GM18520 (cell line): ENCODE data around the gene HCAR2.
"Not testable (repeated sequence)": the region's sequence is repeated elsewhere in the genome, so short reads cannot be mapped to it uniquely, and the experiment has no call there.

Experiments used
- ATAC-seq: cut with Tn5 transposase; IDR thresholded peaks from one replicate; pipeline ENCODE4 v1.9.1; 2021; ENCODE audit not compliant: unreplicated experiment

HCAR2 gene

DNA sequence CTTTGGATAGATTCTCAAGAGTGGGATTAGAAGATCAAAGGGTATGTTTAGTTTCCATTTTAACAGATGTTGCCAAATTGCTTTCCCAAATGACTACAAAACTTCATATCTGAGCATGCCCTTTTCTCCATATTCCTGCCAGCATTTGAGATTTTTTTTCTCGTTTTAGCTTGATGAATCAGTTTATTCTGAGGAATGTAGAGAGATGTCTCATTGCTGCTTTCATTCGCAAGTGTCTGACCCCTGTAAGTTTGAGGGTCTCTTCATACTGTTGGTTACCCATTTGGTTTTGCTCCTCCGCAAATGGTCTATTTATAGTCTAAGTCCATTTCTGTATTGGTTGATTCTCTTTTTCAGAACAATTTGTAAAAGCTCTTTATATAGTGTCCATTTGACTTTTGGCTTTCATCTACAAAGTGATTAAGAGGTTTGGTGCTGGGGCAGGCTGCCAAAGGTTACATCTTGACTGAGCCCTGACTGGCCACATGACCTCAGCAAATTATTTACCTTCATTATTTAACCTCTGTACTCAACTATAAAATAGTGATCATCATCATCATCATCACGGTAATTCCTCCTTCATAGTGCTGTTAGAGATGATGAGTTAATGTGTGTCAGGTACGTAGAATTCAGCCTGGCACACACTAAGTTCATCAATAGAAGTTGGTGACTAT, 33.6 kb downstream of the HCAR2 start:
- no peak for ATAC-seq

DNA sequence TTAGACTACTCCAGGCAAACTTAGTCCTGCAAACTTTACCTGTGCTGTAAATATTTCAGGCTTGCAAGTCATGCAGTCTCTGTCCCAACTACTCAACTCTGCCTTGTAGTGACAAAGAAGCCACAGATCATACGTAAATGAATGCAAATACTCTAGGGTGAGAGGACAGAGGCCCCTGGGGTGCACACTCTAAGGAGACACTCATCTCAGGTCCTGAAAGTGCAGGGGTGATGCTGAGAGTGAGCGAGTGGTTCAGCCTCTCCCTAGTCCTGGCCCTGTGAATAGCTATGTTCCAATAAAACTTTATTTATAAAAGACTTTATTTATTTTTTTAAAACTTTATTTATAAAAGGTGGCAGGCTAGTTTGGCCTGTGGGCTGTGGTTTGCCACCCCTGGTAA, 34.9 kb downstream of the HCAR2 start:
- ATAC-seq: no peak

GRCh38 chr12:122665759-122666158, 37.4 kb downstream of the HCAR2 start:
- no peak for ATAC-seq

DNA sequence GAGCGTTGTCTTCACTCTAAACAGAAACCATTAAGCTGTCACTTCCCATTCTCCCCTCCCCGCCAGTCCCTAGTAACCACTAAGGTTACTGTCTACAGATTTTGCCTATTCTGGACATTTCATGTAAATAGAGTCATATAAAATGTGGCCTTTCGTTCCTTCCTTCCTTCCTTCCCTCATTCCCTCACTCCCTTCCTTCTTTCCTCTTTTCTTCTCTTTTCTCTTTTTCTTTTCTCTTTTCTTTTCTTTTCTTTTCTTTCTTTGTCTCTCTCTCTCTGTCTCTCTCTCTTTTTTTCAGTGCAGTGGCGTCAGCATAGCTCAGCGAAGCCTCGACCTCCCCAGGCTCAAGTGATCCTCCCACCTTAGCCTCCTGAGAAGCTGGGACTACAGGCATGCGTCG, 37.8 kb downstream of the HCAR2 start:
- no peak for ATAC-seq

DNA sequence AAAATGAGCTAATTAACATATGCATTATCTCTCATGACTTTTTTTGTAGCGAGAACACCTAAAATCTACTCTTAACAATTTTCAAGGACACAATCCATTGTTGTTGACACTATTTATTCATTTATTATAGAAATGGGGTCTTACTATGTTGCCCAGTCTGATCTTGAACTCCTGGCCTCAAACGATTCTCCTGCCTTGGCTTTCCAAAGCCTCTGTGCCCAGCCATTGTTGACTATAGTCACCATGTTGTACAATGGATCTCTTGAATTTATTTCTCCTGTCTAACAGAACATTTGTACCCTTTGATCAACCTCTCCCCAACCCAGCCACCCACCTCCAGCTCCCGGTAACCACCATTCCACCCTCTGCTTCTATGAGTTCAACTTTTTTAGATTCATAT, 41.2 kb downstream of the HCAR2 start:
- ATAC-seq: no peak

GRCh38 chr12:122661246-122661645, 41.9 kb downstream of the HCAR2 start:
- no peak for ATAC-seq

DNA sequence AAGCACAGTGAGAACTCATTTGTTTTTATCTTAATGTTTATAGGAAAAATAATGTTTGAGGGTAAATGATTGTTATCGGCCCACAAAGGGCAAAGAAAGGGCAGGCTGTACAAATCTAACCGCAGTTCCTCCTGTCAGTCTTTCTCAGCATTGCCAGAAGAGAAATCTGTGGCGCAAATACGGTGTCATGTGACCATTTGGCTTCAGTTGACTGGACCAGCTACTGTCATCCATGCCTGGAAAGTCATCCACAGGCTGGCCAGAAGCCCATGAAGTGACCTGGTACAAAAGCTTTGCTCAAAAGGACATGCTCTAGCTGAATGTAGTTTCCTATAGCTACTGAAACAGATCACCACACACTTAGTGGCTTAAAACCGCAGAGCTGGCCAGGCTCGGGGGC, 43.6 kb downstream of the HCAR2 start:
- ATAC-seq: no peak

DNA sequence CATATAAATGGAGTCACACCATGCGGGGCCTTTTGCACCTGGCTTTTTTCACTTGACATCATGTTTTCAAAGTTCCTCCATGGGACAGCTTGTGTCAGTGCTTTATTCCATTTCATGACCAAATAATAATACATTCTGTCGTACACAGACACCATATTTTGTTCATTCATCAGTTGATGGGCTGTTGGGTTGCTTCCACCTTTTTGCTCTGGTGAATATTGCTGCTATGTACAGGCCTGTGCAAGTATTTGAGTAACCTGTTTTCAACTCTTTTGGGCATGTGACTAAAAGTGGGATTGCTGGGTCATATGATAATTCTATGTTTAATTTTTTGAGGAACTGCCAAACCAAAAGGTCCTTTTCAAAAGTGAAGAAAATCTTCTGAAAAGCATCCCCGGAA, 46.9 kb downstream of the HCAR2 start:
- ATAC-seq: no peak

DNA sequence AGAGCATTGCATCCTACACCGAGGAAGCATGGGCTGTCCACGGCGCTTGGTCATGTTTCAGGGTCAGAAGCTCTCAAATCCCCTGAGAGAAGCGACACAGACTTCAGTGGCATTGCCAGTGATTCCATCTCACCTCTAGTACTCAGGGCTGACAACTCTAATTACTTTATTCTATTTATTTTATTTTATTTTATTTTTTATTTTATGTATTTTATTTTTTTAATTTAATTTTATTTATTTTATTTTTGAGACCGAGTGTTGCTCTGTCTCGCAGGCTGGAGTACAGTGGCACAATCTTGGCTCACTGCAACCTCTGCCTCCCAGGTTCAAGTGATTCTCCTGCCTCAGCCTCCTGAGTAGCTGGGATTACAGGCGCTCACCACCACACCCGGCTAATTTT, 49.9 kb downstream of the HCAR2 start:
- ATAC-seq: not testable (repeated sequence)

- ATAC-seq: no peak
Observed at GRCh38 chr12:122651520-122652224, 51.5 kb downstream of the HCAR2 start.
